Stimulated activated CD4-positive, alpha-beta T cell treated with anti-CD3 and anti-CD28 coated beads, Interleukin-12 subunit alpha, Interleukin-12 subunit beta, amount 100 ng/mL, for 4 hours (primary cell): Measurements from ENCODE around the gene SLC36A1.
"Not testable (repeated sequence)": the region's sequence is repeated elsewhere in the genome, so short reads cannot be mapped to it uniquely, and the experiment has no call there.

Experiments
- DNase-seq: peaks from one replicate; pipeline ENCODE4 v3.0.0-alpha.2; 2020

The SLC36A1 gene

DNA sequence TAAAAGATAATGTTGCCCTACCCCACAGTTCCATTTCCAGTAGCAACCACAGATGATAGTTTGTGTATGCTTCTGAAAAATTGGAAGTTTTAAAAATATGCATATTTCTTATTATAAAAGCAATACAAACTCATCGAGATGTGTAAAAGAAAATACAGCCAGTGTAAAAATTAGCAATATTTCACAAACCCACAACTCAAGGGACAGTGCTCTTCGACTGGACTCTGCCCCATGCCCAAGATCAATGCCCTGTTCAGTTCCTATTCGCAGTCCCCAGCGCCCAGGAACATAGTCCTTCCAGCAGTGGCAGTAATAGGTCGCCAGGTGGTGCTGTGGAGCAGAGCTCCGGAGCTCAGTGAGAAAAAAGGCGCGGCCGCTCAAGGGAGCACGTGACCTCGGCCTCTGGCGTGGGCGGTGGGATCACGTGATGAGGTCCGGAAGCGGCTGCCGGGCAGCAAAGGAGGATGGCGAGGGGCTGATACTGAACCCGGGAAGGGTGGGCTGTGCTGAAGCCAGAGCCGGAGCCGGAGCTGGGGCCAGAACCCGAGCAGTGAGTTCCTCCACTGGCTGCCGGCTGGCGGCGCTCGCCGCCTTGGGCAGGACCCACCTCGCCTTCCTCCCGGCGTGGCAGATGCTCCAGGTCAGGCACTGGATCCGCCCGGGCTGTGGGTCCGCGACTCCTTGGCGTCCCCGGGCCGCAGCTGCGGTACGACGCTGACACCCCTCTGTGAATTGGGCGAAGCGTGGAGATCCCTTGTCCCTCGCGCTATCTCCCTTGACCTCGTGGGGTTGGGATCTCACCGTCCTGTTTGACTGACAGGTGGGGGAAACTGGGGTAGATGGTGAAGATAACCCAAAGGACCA lies at the start of gene SLC36A1:
Gene SLC36A1 (plus strand): TSS at position 430 of the 864 bp plus-strand sequence. CDS start 11,190 bp downstream, outside the sequence.
- peak; percentile 98 for DNase-seq

DNA sequence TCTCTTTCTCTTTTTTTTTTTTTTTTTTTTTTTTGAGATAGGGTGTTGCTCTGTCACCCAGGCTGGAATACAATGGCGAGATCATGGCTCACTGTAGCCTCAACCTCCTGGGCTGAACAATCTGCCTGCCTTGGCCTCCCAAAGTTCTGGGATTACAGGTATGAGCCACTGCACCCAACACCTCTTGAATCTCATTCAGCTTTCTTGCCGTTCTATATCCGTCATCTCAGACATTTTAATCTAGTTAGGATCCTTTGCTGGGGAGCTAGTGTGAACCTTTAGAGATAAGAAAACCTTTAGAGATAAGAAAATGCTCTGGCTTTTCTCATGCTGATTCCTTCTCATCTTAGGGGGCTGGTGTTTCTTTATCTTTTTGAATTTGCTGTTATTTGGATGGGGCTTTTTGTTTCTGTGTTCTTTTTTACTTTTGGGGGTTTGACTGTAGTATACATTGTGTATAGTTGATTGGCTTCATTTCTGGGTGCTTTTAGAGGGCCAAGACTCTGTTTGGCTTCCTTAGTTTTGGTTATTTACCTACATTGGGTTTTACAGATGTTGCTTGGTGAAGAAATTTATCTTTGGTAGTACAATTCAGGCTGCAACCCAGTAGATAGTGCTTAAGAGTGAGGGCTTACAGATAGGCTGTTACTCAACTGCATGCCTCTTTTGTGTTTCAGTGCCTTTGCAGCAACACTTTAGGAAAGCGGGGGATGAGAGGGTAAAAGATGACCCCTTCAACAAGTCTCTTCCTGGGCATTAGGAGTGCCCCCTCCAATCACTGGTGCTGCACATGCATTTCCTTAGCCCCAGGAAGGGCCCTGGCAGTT lies 41.9 kb upstream of the SLC36A1 start:
- DNase-seq = no peak

DNA sequence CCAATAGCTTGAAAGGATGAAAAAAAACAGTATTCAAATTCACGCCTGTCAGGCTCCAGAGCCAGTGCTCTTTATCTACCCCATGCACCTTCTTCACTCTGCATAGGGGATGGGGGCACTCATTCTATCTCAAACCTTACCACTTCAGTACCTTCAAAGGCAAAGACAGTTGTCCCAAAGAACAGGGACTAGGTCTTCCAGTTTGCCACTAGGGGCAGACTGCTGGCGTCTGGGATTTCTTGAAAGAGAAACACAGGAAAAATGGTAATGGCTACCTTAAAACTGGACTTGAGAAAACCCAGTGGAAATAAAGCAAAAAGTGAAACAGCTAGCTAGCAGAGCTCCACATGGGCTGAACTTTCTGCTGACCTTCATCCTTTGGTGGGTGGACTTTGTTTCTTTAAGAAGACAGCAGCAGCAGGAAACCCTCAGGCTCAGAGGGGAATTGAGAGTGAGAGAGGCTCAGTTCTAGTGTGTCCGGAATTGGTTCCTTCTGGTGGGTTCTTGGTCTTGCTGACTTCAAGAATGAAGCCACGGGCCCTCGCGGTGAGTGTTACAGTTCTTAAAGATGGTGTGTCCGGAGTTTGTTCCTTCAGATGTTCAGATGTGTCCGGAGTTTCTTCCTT lies 41.0 kb upstream of the SLC36A1 start:
- no peak for DNase-seq

DNA sequence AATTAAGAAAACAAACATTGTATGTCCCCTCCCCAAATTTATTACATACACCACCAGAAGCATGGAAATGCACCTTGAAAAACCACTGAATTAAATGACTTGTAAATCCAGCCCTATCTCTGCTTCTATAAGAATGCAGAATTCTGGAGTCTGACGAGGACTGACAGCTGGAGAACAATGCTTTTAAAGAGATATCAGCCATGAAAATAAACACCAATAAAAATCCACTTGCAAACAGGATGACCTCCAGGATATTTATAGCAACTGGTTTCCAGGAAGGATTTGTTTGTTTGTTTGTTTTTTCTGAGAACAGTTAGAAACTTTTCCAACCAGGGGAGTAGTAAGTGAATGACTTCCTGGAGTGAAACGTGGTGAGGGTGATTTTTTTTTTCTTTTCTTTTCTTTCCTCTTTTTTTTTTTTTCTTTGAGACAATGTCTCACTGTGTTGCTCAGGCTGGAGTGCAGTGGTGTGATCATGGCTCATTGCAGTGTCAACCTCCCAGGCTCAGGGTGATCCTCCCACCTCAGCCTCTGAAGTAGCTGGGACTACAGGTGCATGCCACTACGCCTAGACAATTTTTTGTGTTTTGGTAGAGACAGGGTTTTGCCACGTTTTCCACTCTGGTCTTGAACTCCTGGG lies 38.7 kb upstream of the SLC36A1 start:
- DNase-seq = no peak

DNA sequence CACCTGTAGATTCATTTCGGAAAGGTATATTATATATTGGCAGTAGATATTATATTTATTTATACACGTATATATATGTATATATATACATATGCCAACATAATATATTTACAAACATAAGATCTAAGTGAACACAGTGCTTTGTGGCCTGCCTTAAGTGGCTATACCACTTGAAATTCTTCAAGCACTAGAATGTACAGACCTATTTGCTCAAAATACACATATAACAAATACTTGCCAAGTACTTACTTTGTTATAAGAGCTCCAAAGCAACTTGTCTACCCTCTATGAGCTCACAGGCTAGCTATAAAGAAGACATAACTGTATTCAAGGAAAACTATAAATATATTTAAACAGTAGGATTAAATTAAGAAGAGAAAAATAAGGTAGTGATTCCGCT lies 33.6 kb upstream of the SLC36A1 start:
- no peak for DNase-seq

DNA sequence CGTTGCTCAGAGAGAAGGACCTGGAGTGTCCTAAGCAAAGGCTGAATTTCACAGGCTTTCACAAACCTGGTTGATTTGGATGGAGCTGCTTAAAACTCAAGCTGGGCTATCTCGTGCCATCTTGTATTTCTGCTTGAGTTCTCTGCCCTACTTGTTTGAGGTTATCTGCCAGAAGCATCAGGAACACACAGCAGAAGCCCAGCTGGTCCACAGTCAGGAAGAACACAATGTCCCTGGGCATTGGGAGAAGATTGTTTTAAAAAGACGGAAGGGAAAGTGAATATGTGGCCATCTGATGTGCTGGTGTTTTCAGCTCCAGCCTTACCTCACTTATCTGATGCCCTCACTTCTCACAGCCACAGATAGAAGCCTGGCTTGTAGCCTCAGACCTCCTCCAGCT lies 32.9 kb upstream of the SLC36A1 start:
- no peak for DNase-seq

DNA sequence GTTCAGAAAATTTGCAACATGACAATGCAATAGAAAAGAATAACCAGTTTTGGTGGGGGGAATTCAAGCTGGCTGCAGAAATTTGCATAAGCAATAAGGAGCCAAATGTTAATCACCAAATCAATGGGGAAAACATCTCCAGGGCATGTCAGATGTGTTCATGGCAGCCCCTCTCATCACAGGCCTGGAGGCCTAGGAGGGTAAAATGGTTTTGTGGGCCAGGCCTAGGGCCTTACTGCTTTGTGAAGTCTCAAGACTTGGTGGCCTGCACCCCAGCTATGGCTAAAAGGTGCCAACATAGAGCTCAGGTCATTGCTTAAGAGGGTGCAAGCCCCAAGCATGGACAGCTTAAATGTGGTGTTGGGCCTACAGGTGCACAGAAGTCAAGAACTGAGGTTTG lies 29.7 kb upstream of the SLC36A1 start:
- no peak for DNase-seq

DNA sequence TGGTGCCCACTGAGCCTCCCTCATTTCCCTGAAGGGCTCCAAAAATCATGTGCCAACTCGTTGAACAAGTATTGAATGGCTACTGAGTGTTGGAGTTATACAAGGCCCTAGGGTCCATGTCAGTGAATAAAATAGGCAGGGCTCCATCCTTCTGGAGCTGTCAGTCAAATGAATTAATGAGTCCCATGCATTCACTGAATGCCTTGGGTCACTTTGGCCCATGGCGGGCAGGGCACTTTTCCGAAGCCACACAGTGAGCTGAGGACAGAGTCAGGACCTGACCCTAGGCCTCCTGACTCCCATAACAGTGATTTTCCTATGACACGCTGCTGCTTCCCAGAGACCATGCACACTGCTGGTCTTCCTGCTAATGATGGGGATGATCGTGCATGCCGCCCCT lies 27.3 kb upstream of the SLC36A1 start:
- no peak for DNase-seq

DNA sequence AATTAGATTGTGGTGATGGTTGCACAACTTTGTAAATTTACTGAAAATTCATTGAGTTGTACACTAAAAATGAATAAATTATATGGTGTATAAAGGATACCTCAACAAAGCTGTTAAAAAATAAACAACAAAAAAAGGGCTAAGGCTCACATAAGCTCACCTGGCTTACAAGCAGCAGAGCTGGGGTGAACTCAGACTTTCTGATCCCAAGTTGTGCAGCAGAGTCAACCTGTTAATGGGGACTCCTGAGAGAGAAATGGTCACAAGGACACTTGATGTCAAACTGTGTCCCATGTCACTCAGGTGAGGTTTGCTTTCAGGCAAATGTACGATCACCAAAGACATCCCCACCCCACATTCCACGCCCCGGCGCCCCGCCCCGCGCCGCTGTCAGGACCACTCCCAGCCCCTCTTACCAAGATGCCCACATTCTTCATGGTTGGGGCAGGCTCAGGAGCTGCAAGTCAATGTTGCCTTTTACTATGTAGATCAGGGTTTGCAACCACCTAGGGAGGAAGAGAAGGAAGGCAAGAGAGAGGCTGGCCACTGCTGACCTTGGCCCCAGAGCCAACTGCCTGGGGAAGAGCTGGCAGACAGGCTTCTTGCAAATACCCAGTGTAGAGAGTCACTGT lies 22.4 kb upstream of the SLC36A1 start:
- no peak for DNase-seq

DNA sequence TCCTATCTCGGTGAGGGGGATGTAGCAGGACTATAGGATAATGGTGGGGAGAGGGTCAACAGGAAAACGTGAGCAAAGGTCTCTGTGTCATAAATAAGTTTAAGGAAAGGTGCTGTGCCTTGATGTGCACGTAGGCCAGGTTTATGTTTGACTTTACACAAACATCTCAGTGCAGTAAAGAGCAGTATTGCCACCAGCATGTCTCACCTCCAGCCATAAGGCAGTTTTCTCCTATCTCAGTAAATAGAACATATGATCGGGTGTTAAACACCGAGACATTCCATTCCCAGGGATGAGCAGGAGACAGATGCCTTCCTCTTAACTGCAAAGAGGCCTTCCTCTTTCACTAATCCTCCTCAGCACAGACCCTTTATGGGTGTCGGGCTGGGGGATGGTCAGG lies 21.1 kb upstream of the SLC36A1 start:
- not testable (repeated sequence) for DNase-seq

DNA sequence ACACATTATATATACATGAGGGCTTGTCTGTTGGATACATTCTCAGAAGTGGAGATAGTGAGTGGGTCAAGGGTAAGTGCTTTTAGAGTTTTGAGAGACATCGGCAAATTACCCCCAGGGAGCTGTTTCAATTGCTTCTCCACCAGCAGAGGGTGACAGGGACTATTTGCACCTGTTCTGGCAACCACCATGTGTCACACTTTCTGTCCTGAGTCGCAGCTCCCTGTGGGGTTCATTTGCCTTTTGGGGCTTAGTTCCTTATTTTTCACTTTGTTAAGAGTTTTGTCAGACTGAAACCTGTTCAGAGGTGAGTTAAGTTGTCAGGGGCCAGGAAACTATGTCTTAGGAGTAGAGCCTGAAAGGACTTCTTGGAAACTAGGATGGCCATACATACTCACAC lies 20.1 kb upstream of the SLC36A1 start:
- no peak for DNase-seq

DNA sequence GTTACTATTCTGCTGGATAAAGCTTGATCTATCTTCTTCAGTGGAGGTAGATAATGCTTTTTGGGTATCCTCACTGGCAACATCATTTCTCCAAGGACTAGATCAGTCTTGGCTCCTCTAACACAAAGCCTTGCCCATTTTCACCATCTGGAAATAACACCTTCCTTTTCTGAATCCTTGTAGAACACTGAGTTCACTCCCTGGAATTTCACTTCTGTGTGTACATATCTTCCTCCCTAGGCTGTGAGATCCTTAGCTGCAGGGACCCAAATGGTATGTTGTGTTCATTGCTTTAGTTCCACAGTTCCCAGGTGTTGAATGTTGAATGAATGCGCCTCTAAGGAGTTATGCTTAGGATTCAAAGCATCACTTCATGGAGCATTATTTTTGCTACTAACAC lies 16.7 kb upstream of the SLC36A1 start:
- DNase-seq = no peak

DNA sequence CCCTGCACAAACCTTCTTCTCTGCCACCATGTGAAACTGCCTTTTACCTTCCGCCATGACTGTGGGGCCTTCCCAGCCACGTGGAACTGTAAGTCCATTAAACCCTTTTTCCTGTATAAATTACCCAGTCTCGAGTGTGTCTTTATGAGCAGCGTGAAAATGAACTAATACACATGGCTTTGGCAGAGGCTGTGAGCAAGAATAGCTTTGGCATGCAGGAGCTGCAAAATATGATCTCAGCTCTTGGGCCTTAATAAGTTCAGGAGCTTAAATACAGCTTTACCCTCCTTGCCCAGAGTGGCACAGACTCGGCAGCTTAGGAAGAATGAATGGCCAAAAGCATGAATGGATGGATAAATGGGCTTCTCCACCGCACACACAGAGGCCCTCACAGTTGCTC lies 15.7 kb upstream of the SLC36A1 start:
- DNase-seq = no peak

DNA sequence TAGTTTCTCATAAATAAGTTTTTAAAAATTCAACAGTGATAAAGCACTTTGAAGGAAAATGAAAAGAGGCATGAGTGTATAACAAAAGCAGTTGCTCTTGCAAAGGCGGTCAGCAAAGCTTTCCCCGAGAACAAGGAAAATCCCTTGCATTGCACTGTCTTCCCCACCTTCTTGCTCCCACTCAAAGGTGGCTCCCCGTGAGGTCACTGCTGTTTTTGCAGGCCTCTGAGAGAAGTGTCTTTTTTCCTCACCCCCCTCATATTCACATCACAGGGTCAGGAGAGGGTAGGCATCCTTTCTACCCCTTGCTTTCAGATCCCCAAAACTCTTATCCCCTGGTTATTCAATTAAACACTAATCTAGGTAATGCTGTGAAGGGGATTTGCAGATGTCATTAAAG lies 15.2 kb upstream of the SLC36A1 start:
- DNase-seq = no peak

DNA sequence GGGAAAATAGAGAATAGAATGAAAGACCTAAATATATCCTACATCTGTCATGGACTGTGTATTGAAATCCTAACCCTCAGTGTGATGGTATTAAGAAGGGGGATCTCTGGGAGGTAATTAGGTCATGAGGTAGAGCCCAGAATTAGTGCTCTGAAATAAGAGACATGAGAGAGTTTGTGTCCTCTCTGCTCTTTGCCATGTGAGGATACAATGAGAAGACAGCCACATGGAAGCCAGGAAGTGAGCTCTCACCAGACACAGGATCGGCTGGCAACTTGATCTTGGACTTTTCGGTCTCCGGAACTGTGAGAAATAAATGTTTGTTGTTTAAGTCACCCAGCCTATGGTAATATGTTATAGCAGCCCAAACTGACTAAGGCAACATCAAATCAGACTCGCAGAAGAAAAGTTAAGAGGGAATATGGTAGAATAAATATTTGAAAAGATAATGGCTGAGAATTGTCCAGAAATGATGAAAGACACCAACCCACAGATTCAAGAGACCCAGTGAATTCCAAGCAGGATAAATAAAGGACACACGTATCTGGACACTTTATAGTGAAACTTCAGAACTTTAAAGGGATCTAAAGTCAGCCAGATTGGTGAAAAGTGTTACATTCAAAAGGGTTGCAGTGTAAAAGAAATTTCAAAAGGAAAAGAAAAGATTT lies 12.7 kb upstream of the SLC36A1 start:
- no peak for DNase-seq

DNA sequence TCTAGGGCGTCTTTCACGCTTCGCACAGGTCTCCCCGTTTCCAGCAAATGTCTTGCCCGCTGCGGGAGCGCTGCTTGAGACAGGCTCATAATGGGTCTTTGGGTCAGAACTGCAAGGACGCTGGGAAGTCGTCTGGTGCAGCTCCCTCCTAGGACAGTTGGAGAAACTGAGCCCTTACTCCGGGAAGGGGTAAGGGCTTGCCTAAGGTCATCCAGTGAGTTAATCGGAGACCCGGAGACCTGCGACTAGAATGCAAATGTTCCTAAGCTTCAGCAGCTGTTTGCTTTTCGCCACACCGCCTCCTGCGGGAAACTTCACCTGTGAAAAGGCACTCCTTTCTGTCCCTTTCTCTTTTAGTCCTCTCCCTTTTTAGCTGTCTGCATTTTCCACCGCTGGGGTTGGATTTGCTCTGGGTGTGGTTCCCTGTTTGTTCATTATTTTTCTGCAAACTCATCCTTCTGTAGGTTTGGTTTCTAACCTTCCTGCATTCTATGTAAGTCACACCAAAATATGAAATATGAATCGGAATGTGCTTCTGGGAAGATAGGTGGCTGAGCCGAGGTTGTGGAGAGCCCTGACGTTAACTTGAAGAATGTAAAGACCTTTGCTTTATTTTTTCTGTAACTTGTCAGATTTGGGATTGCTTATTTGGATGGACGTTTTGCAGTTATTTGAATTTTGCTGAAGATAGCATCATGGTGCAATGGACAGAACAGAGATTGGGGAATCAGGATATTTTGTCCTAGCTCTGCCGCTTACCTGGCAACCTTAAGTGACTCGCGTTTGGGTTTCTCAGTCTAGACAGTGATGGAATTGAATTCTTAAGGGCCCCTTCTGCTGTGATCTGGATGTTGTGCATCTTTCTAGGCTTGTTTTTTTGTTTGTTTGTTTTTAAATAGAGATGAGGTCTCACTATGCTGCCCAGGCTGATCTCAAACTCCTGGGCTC lies 909 bp downstream of the SLC36A1 start:
- DNase-seq = peak; percentile 5

DNA sequence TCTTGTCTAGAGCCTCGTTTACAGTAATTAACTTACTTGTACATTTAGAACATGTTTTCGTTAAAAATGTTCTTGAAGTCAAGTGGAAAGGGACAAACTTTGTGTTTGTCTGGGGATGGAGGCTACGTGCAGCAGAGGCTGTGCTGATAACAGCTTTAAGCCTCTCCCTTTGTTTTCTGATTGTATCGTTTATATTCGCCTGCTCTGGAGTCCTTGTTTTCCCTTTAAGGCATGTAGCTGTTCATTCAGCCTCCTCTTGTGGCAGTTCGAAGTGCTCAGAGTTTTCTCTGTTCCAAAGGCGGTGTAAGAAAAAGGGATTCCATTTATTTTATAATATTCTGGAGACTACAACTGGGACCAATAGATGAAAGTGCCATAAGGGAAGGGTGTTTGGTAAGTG lies 1.9 kb downstream of the SLC36A1 start:
- DNase-seq = no peak

DNA sequence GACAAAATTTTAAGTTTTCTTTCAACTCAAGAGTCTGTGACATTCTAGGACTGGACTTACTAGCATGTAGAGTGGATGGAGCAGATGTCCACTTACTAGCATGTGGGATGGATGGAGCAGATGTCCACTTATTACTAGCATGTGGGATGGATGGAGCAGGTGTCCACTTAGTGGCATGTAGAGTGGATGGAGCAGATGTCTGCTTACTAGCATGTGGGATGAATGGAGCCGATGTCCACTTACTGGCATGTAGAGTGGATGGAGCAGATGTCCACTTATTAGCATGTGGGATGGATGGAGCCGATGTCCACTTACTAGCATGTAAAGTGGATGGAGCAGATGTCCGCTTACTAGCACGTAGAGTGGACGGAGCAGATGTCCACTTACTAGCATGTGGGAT lies 2.4 kb downstream of the SLC36A1 start:
- DNase-seq = no peak

DNA sequence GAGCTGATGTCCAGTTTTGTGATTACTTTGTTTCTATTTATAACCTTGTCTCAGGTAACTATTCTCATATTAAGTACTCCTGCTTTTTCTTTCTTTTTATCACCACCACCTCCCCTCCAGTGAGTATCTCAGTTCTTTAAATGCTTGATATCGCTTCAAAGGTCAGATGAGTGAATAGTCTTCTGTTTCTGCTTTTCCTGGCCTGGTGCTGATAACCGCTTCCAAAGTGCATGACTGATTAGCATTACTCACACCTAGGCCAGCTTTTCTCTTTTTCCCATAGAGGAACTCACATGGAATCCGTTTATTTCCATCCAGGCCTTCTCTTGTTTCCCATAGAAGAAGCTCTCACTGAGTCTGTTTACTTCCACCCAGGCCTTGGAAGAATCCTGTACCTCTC lies 3.2 kb downstream of the SLC36A1 start:
- DNase-seq = no peak

DNA sequence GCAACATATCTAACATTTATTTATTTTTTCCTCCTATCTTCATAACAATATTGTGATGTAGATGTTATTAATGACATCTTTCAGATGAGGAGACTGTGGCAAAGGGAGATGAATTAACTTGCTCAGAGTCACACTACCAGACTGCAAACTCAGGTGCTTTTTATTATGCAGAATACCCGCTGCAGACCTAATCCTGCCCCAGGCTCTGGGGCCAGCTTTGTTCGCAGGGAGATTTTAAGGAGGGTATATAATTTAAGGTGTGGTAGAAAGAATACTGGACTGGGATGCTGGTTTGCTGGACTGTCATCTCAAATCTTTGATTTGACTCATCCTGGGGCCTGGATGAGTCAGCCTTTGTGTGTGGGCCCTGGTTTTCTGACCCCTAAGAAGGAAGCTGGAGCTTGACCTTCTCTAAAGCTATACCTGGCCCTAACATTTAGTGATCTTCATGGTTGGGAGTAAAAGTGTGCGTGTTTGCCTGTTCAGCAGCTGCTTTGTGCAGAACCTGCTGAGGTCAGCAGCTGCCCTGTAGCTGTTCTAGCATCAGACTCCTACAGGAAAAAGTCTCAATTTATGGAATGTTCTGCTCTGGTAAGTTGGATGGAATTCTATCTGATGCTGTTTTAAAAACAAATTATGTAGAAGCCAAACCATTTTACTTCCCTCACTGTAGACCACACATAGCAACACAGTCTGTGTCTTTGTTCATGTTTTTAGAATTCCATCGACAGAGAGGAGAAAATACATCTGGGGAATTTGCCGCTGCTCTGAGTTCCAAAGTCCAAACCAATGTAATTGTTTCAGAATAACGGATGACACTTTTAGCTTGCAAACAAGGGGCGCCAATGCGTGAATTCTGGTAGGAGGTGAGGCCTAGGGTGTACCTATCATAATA lies 4.5 kb downstream of the SLC36A1 start:
- no peak for DNase-seq
